Rectal smooth muscle tissue (tissue), 1 donor: Measurements from ENCODE around the gene CDADC1.
"Not testable (repeated sequence)": the region's sequence is repeated elsewhere in the genome, so short reads cannot be mapped to it uniquely, and the experiment has no call there.

ENCODE experiments used
- H3K27ac ChIP-seq: one replicate; pipeline ENCODE4 v1.7.0; 2013; ENCODE audit warnings: low read depth, low read length, inconsistent platforms
- H3K27me3 ChIP-seq: one replicate; pipeline ENCODE4 v1.7.0; 2013; ENCODE audit warnings: low read length; ENCODE audit not compliant: control insufficient read depth, insufficient read depth
- H3K36me3 ChIP-seq: one replicate; pipeline ENCODE4 v1.7.0; 2013; ENCODE audit warnings: low read length; ENCODE audit not compliant: control insufficient read depth, insufficient read depth
- H3K4me1 ChIP-seq: one replicate; pipeline ENCODE4 v1.7.0; 2013; ENCODE audit warnings: low read length; ENCODE audit not compliant: control insufficient read depth, insufficient read depth
- H3K4me3 ChIP-seq: one replicate; pipeline ENCODE4 v1.7.0; 2013; ENCODE audit warnings: low read length
- H3K9ac ChIP-seq: one replicate; pipeline ENCODE4 v1.7.0; 2013; ENCODE audit warnings: low read length

The CDADC1 gene

DNA sequence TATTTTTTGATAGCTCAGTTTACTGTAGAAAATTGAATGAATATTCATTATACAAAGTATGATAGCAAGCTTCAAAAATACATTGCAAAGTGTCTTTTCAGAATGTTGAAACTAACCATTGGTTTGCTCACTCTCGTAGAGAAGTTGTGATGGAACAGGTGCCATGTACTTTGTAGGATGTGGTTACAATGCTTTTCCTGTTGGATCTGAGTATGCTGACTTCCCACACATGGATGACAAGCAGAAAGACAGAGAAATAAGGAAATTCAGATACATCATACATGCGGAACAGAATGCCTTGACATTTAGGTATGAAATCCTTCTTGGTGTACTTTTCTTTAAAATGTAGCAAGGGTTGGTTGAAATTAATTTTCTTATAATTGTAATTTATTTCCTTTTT is 30.5 kb downstream of the CDADC1 start:
- Histone ChIP-seq H3K36me3 (no peaks in the 10 kb centered on the region), H3K4me3 (no peak overlapping the region), H3K4me1 (no peaks in the 10 kb centered on the region), H3K27me3 (no peaks in the 10 kb centered on the region), H3K27ac (no peak overlapping the region), H3K9ac (no peak overlapping the region)

DNA sequence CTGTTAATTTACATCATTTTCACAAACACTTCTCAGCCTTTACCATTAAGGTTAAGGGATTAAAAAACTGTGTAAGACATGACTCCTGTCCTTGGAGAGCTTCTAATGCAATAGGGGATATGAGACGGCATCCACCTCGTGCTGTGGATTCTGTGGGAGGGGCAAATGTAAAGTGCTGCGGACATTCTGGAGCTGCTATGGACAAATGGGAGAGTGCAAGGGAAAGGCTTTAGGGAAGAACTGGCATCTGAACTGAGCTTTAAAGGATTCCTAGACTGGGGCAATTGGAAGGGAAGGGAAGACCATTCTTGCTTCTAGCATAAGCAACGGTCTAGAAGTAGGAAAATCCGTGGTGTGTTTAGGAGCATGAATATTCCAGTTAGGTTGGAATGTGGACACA is 31.4 kb downstream of the CDADC1 start:
- no peaks in the 10 kb centered on the region for H3K36me3 ChIP-seq
- H3K27ac ChIP-seq, result no peak overlapping the region
- no peak overlapping the region for H3K9ac ChIP-seq
- H3K4me3 ChIP-seq, result no peak overlapping the region
- no peaks in the 10 kb centered on the region for H3K27me3 ChIP-seq
- H3K4me1 ChIP-seq, result no peaks in the 10 kb centered on the region

DNA sequence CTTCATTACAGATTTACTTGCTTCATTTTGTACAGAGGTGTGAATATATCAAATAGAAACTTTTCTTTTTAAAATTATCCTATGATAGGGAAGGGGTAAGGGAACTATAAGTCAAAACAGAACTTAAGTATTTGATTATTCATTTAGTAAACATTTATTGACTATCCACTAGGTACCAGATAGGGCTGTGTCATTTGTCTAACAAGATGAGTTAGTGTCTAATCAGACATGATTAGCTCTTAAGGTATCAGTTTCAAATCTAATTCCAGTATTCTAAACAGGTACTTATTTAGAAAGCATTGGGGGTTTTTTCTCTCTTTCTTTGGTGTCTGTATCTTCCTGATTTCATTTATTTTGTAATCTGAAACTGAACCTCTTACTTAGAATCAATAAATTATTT is 32.2 kb downstream of the CDADC1 start:
- Histone ChIP-seq H3K27ac (no peak overlapping the region), H3K9ac (no peak overlapping the region), H3K27me3 (no peaks in the 10 kb centered on the region), H3K4me3 (no peak overlapping the region), H3K4me1 (no peaks in the 10 kb centered on the region), H3K36me3 (no peaks in the 10 kb centered on the region)

DNA sequence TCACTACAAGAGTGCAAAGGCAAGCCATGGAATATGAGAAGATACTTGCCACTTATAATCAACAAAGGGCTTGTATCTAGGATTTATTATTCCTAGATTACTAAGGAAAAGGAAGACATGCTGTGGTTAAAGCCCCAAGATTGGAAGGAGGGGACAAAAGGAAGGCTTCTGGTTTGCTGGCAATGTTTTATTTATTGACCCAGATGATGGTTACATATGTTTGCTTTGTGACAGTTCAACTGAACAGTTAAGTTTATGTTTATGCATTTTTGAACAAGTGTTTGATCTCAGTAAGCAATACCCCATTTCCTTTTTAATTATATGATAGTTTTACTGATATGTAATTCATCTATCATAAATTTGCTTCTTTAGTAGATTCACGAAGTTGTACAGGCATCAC is 40.3 kb downstream of the CDADC1 start:
- Histone ChIP-seq H3K27ac (no peak overlapping the region), H3K27me3 (no peaks in the 10 kb centered on the region), H3K4me3 (no peak overlapping the region), H3K4me1 (peaks cover 5% of the 10 kb centered on the region), H3K36me3 (no peaks in the 10 kb centered on the region), H3K9ac (no peak overlapping the region)

DNA sequence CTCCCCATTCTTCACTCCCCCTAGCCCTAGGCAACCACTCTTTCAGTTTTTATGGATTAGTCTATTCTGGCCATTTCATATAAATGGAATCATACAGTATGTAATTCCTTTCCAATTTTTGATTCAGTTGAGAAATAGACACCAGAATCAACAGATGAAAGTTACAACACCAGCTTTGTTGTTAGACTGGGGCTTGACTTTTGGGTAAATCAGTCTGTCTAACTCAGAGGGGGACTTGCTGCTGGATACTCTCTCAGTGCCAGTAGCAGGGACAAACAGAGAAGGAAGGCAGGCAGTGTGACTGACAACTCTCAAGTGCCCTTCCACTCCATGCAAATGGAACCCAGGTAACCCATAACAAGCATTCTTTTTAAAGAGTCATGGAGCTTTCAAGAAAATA is 40.7 kb downstream of the CDADC1 start:
- no peak overlapping the region for H3K9ac ChIP-seq
- no peaks in the 10 kb centered on the region for H3K36me3 ChIP-seq
- H3K27ac ChIP-seq, result no peak overlapping the region
- H3K4me3 ChIP-seq, result no peak overlapping the region
- peaks cover 8% of the 10 kb centered on the region for H3K4me1 ChIP-seq
- no peaks in the 10 kb centered on the region for H3K27me3 ChIP-seq

DNA sequence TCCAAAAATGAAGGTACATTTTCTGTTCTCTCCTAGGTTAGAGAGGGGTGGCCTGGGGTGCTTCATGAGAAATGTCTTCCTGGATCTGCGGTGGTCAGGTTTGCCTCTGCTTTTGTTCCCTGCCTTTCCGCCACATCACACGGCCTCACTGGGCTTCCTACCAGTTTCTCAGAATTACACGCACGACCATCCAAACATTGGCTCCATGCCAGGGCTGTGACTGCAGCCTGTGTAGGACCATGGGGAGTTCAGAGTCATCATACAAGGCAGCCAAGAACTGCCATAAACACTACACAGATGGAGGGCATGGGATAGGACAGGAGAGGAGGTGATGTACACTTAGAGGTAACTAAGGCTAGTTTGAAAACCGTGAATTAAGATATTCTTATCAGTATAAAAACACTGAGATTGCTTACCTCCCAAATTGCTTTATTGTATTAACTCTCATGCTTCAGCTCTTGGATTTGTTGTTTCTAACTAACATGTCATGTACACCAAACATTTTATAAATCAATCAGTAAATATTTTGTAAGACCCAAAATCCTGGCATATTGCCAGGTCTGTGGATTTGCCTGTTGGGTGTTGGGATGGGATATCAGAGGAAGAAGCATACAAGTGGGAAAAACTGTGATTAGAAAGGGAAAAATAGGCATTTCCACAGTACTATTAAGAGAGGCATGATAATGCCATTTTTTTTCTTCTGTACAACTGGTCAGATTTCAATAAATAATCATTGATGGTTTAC is 45.2 kb downstream of the CDADC1 start:
- no peak overlapping the region for H3K27ac ChIP-seq
- no peaks in the 10 kb centered on the region for H3K27me3 ChIP-seq
- H3K36me3 ChIP-seq, result no peaks in the 10 kb centered on the region
- H3K4me3 ChIP-seq, result no peak overlapping the region
- H3K9ac ChIP-seq, result no peak overlapping the region
- H3K4me1 ChIP-seq, result peaks cover 8% of the 10 kb centered on the region

DNA sequence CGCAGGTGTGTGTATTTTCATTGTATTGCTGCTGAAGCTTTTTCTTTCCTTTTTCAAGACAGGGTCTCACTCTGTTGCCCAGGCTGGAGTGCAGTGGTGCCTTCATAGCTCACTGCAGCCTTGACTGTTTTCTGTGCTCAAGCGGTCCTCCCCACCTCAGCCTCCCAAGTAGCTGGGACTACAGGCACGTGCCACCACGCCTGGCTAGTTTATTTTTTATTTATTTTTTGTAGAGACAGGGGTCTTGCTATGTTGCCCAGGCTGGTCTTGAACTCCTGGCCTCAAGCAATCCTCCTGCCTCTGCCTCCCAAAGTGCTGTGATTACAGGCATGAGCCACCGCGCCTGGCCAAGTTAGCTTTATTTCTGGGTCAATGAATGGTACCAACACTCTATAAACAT is 47.0 kb downstream of the CDADC1 start:
- H3K36me3 ChIP-seq, H3K27ac ChIP-seq, H3K4me3 ChIP-seq, H3K27me3 ChIP-seq, H3K9ac ChIP-seq, H3K4me1 ChIP-seq: not testable (repeated sequence)

DNA sequence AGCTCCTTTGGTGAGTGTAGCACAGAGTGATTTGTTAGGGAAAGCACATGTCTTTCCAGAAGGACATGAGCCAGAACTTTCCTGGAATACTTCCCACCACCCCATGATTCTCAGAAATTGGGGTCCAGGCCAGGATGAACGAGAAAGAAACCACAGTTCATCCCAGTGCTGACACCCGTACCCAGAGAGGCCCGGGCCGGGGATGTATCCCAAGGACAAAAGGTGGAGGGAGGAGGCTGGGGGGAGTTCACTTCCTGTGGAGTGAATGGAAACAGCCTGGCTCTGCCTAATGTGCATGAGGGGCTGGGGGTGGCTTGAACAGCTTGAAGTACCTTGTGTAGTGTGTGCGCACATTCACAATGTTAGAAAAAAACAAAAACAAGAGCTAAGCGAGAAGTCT is 47.5 kb downstream of the CDADC1 start:
- H3K9ac ChIP-seq, result no peak overlapping the region
- peaks cover 8% of the 10 kb centered on the region for H3K4me1 ChIP-seq
- H3K36me3 ChIP-seq, result no peaks in the 10 kb centered on the region
- no peak overlapping the region for H3K4me3 ChIP-seq
- no peak overlapping the region for H3K27ac ChIP-seq
- no peaks in the 10 kb centered on the region for H3K27me3 ChIP-seq

DNA sequence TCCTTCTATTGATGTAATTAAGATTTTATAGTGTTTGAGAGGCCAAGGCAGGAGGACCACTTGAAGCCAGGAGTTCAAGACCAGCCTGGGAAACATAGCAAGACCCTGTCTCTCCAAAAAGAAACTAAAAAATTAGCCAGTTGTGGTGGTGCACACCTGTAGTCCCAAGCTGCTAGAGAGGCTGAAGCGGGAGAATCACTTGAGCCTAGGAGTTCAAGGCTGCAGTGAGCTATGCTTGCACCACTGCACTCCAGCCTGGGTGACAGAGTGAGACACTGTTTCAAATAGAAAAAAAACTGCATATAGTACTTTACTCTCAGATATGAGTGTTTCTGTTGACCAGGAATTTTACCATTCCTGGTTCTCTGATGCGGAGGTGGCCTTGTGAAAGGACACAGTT is 48.9 kb downstream of the CDADC1 start:
- no peaks in the 10 kb centered on the region for H3K36me3 ChIP-seq
- no peaks in the 10 kb centered on the region for H3K27me3 ChIP-seq
- peaks cover 8% of the 10 kb centered on the region for H3K4me1 ChIP-seq
- no peak overlapping the region for H3K4me3 ChIP-seq
- H3K9ac ChIP-seq, result no peak overlapping the region
- H3K27ac ChIP-seq, result no peak overlapping the region

DNA sequence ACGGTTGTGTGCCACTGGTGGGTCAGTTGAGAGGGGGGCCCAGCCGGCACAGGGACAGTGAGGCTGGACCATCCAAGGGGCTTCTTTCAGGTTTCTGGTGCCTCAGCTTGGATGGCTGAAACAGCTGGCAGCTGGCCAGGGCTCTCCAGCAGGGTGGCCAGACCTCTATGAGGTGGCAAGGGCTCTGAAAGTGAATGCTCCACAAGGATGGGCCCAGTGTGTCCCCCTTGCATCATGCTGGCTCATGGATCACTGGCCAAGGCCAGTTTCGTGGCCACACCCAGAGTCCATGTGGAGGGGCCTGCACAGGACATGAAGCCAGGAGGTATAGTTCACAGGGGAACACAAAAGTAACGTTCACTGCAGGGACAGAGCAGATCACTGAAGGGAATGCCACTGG is 49.6 kb downstream of the CDADC1 start:
- H3K27me3 ChIP-seq, result no peaks in the 10 kb centered on the region
- H3K9ac ChIP-seq, result no peak overlapping the region
- no peak overlapping the region for H3K4me3 ChIP-seq
- H3K36me3 ChIP-seq, result no peaks in the 10 kb centered on the region
- H3K4me1 ChIP-seq, result peaks cover 8% of the 10 kb centered on the region
- H3K27ac ChIP-seq, result no peak overlapping the region

DNA sequence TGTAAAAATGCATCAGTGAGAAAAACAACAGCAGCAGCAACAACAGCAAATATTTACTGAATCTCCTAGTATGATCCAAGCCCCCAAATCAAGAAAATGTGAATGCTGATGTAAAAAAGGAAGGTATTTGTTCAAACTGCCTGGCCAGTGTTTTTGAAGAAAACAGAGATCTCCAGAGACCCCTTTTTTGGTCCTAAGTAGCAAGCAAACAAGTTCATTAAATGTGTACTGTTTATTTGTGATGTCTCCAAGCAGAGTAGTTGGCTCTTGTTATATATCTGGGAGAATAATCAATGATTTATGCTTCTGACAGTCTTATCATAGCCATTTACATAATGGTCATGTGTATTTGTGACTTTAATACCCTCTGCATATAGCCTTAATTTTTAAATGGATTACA is 50.7 kb downstream of the CDADC1 start:
- H3K4me3 ChIP-seq, result no peak overlapping the region
- no peak overlapping the region for H3K9ac ChIP-seq
- H3K36me3 ChIP-seq, result no peaks in the 10 kb centered on the region
- no peaks in the 10 kb centered on the region for H3K27me3 ChIP-seq
- no peaks in the 10 kb centered on the region for H3K4me1 ChIP-seq
- no peak overlapping the region for H3K27ac ChIP-seq

DNA sequence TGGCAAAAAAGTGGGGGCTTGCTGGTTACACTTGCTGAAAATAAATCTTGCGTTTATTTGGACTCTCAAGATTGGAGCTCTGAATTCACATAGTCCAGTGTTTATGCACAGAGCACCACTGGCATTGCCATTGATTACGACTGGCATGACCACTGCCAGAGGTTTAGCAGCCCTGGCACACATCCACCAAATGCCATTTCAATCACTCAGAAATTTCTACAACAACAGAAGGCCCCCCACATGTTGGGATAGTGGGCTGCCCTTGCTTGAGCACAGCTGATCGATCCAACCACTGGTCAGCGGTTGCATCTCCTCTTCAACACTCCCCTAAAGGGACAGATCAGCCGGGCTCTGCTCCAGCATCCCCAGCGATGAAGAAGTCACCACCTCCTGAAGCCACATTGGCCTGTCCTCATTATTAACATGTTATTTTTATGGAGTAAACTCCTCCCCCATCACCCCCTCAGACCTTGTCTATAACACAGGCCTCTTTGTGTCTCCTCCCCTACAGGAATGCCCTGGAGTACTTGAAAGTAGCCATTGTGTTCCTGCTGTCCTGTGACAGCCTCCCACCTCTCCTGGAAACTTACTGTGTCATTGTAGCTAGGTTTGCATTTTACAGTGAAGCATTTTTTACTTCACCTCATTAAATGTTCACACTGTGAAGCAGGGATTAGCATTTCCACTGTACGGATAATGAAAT is 51.3 kb downstream of the CDADC1 start:
- H3K36me3 ChIP-seq, result no peaks in the 10 kb centered on the region
- no peak overlapping the region for H3K27ac ChIP-seq
- H3K4me1 ChIP-seq, result no peaks in the 10 kb centered on the region
- no peak overlapping the region for H3K4me3 ChIP-seq
- H3K9ac ChIP-seq, result no peak overlapping the region
- H3K27me3 ChIP-seq, result no peaks in the 10 kb centered on the region

DNA sequence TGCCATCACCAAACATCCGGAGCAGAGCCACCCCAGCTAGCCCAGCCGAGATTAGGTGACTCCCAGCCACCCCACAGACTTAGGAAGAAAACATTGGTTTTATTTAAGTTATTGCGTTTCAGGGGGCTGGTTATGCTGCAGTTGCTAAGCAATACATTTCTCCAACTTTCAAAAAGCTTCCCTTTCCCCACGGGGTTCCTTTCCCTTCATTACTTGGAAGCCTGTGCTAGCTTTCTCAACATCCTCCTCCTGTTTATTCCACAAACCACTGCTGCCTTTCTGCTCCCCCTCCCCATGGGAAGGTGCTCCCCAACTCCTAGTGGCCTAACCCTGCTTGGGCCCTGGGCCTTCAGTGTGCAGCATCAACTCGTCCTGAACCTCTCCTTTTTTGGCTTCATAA is 52.6 kb downstream of the CDADC1 start:
- H3K9ac ChIP-seq, result no peak overlapping the region
- H3K27me3 ChIP-seq, result no peaks in the 10 kb centered on the region
- H3K27ac ChIP-seq, result no peak overlapping the region

More for the DNA sequence above, 52.6 kb downstream of the CDADC1 start:
- Histone ChIP-seq H3K36me3 (no peaks in the 10 kb centered on the region), H3K4me3 (no peak overlapping the region), H3K4me1 (no peaks in the 10 kb centered on the region)
